Smooth muscle cell (in vitro differentiated cells): ENCODE data around the gene SEZ6L2. TPM values are rescaled to one million over a fixed set of nuclear protein-coding genes. Genes with fewer than 3 reads are reported as not detected.

Experiments used
- DNase-seq: peaks from one replicate; lab custom pipeline; 2025; ENCODE audit not compliant: unreplicated experiment; lab: John Stamatoyannopoulos, UW
- H2AFZ ChIP-seq: fragments of 200-600 bp; sonication (generic); 2 replicates; pipeline ENCODE4 v1.6.0; 2016; ENCODE audit warnings: antibody characterized with exemption, low read depth, mild to moderate bottlenecking
- H3F3A ChIP-seq: fragments of 200-600 bp; sonication (generic); 2 replicates; pipeline ENCODE4 v1.6.0; 2017; ENCODE audit warnings: antibody characterized with exemption, low read depth
- H3K27ac ChIP-seq: fragments of 200-600 bp; sonication (generic); 2 replicates; pipeline ENCODE4 v1.5.1; 2016; ENCODE audit warnings: low read depth, mild to moderate bottlenecking
- H3K27me3 ChIP-seq: fragments of 200-600 bp; sonication (generic); 2 replicates; pipeline ENCODE4 v1.6.1; 2016; ENCODE audit warnings: low read depth, mild to moderate bottlenecking
- H3K36me3 ChIP-seq: fragments of 200-600 bp; sonication (generic); 2 replicates; pipeline ENCODE4 v1.5.1; 2016; ENCODE audit warnings: low read depth
- H3K4me1 ChIP-seq: fragments of 200-600 bp; sonication (generic); 2 replicates; pipeline ENCODE4 v1.5.1; 2016; ENCODE audit warnings: low read depth
- H3K4me2 ChIP-seq: fragments of 200-600 bp; sonication (generic); 2 replicates; pipeline ENCODE4 v1.6.0; 2016; ENCODE audit warnings: mild to moderate bottlenecking
- H3K4me3 ChIP-seq: fragments of 200-600 bp; sonication (generic); 2 replicates; pipeline ENCODE4 v1.5.1; 2016; ENCODE audit warnings: mild to moderate bottlenecking
- H3K79me2 ChIP-seq: fragments of 200-600 bp; sonication (generic); 2 replicates; pipeline ENCODE4 v1.6.0; 2016; ENCODE audit warnings: low read depth, mild to moderate bottlenecking
- H3K9ac ChIP-seq: fragments of 200-600 bp; sonication (generic); 2 replicates; pipeline ENCODE4 v1.6.0; 2016; ENCODE audit warnings: low read depth
- H3K9me3 ChIP-seq: fragments of 200-600 bp; sonication (generic); replicated peaks from 2 replicates; pipeline ENCODE4 v1.5.1; 2016; ENCODE audit warnings: low read depth
- H4K20me1 ChIP-seq: fragments of 200-600 bp; sonication (generic); 2 replicates; pipeline ENCODE4 v1.6.0; 2016; ENCODE audit warnings: low read depth
- WGBS: methylation state at CpG from one replicate; pipeline ENCODE4 v1.1.7; 2016; ENCODE audit warnings: low lambda C conversion rate; 5-methylcytosine and 5-hydroxymethylcytosine counted together
- polyA plus RNA-seq: library from polyadenylated mRNA; unstranded; fragments of >200 nt; fragmentation: Nextera tagmentation; extraction: Ambion mirVana; gene quantifications from 2 replicates; pipeline ENCODE4 v1.2.1, GENCODE V29; 2016
- total RNA-seq: library from RNA; depleted of rRNA; stranded (reverse); fragments of >200 nt; gene quantifications from 2 replicates; pipeline ENCODE4 v1.2.3, GENCODE V29; 2014
- TF ChIP-seq, protein P1 (sequence below): fragments of 200-600 bp; sonication (generic); IDR thresholded peaks from 2 replicates; pipeline ENCODE4 v1.5.1; 2017; ENCODE audit warnings: borderline replicate concordance, mild to moderate bottlenecking, antibody characterized with exemption; ENCODE audit not compliant: insufficient read depth, poor library complexity, severe bottlenecking

SEZ6L2 gene
- total and polyA plus RNA-seq, 2 experiments from 2014 or later: 46.1 to 178 TPM

DNA sequence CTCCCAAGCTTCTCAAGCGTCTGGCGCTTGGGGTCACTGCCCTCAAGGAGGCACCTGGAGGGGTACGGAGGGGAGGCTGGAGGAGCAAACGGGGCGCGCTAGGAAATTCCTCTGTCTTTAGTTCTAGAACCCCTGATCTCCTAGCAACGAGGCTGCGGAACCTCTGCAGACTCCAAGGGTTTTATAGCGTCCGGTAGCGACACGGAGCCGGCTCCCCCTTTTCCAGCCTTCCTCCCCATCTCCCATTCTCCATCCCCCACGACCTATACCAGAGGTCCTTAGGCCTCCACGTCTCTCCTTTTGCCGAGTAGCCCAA is 35.7 kb downstream of the SEZ6L2 start:
- Histone ChIP-seq H3K27ac (peak overlapping the region; percentile 90), H3K4me3 (peak overlapping the region; percentile 73), H3K36me3 (no peaks in the 10 kb centered on the region), H3K79me2 (peaks cover 15% of the 10 kb centered on the region), H3K9me3 (no peaks in the 10 kb centered on the region), H4K20me1 (no peaks in the 10 kb centered on the region), H3K9ac (no peak overlapping the region), H3K4me2 (peak overlapping the region; percentile 83), H3K4me1 (peaks cover 15% of the 10 kb centered on the region), H3F3A (no peaks in the 10 kb centered on the region), H3K27me3 (no peaks in the 10 kb centered on the region), H2AFZ (peak overlapping the region; percentile 43)
- 33% methylated on average over 16 of the region's 16 CpGs for WGBS
- TF ChIP-seq, protein P1, sequence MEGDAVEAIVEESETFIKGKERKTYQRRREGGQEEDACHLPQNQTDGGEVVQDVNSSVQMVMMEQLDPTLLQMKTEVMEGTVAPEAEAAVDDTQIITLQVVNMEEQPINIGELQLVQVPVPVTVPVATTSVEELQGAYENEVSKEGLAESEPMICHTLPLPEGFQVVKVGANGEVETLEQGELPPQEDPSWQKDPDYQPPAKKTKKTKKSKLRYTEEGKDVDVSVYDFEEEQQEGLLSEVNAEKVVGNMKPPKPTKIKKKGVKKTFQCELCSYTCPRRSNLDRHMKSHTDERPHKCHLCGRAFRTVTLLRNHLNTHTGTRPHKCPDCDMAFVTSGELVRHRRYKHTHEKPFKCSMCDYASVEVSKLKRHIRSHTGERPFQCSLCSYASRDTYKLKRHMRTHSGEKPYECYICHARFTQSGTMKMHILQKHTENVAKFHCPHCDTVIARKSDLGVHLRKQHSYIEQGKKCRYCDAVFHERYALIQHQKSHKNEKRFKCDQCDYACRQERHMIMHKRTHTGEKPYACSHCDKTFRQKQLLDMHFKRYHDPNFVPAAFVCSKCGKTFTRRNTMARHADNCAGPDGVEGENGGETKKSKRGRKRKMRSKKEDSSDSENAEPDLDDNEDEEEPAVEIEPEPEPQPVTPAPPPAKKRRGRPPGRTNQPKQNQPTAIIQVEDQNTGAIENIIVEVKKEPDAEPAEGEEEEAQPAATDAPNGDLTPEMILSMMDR: no peak
- no peak for DNase-seq

DNA sequence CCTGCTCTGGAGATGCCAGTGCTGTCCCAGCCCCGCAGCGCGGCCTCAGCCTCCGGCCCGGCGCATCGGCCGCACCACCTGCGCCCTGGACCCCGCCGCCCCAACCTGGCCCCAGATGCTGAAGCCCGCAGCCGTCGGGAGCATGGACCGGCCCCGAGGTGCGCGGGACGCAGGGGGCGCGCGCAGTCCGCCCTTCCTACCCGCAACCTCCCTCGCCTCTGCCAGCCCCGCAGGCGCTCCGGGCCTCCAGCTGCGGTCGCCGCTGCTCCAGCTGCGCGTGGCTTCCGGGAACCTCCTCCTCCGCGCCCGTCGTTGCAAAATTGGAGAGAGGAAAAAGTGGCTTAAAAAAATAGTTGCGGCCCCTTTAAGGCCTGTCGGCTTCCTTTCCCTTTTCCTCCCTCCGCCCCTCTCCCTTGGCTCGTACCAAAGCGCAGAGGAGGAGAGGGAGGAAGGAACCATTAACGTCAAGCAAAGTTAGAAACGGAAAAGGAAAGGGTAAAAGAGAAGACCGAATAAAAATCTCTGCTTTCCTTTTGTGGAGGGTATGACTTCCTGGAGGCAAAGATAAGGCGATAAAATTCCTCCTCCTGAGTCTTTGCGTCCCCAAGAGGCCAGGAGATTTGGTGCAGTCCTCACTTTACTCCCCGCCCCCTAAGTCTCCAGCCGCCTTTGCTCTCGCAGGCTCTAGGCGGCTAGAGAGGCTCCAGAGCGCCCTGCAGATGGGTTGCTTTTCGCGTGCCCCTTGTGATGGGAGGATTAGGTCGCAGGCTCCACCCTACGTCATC is 36.3 kb downstream of the SEZ6L2 start, which contains the start of gene CDIPT:
Gene CDIPT (minus strand): TSS at position 343 of the 785 bp plus-strand sequence. CDS start 369 bp downstream, outside the sequence.
- H3K36me3 ChIP-seq: no peaks in the 10 kb centered on the region
- H2AFZ ChIP-seq: peak within 1 kb of the TSS; percentile 73
- no peaks in the 10 kb centered on the region for H3K9me3 ChIP-seq
- TF ChIP-seq, protein P1: peak; percentile 38
- under 1% methylated on average over 36 of the region's 57 CpGs for WGBS
- no peaks in the 10 kb centered on the region for H4K20me1 ChIP-seq
- peak within 1 kb of the TSS; percentile 73 for H3K4me3 ChIP-seq
- peaks cover 15% of the 10 kb centered on the region for H3K4me1 ChIP-seq
- H3K27ac ChIP-seq: peak within 1 kb of the TSS; percentile 90
- H3K79me2 ChIP-seq: peaks cover 15% of the 10 kb centered on the region
- DNase-seq: peak; percentile 44
- H3K9ac ChIP-seq: peak within 1 kb of the TSS; percentile 94
- no peaks in the 10 kb centered on the region for H3K27me3 ChIP-seq
- no peaks in the 10 kb centered on the region for H3F3A ChIP-seq
- peak within 1 kb of the TSS; percentile 83 for H3K4me2 ChIP-seq

DNA sequence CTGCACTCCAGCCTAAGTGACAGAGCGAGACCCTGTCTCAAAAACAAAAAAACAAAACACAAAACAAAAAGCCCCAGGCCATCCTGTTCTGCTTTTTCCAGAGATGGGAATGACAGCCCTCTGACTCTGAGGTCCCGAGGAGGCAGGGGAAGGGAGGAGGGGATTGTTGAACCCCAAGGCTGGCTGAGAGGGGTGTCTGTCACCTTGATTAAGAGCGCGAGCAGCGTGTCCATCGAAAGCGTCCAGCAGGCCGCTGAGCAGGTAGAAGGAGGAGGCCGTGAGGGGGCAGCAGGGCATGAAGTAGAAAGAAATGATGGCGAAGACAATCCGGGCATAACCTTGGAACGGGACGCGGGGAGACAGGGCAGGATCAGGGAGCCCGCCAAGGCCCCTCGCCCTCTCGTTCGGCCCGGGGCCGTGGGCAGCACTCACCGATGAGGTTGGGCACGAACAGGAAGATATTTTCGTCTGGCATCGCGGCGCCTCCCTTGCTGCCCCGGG is 36.9 kb downstream of the SEZ6L2 start:
- Histone ChIP-seq H3K9ac (peak overlapping the region; percentile 94), H3K4me1 (peaks cover 15% of the 10 kb centered on the region), H2AFZ (peak overlapping the region; percentile 73), H3K4me3 (peak overlapping the region; percentile 73), H3K4me2 (peak overlapping the region; percentile 83), H3K9me3 (no peaks in the 10 kb centered on the region), H3K27me3 (no peaks in the 10 kb centered on the region), H3K79me2 (peaks cover 15% of the 10 kb centered on the region), H3K27ac (peak overlapping the region; percentile 90), H3F3A (no peaks in the 10 kb centered on the region), H4K20me1 (no peaks in the 10 kb centered on the region), H3K36me3 (no peaks in the 10 kb centered on the region)
- TF ChIP-seq, protein P1: no peak
- DNase-seq: no peak
- WGBS: 3% methylated on average over 26 of the region's 27 CpGs
